Activated CD4-positive, CD25-positive, alpha-beta regulatory T cell treated with anti-CD3 and anti-CD28 coated beads, Interleukin-2, amount 50 U/mL, for 72 hours (primary cell): Measurements from ENCODE around the gene RREB1.
"Not testable (repeated sequence)": the region's sequence is repeated elsewhere in the genome, so short reads cannot be mapped to it uniquely, and the experiment has no call there.

Experiments used
- DNase-seq: peaks from one replicate; pipeline ENCODE4 v3.0.0; 2021

RREB1 gene

DNA sequence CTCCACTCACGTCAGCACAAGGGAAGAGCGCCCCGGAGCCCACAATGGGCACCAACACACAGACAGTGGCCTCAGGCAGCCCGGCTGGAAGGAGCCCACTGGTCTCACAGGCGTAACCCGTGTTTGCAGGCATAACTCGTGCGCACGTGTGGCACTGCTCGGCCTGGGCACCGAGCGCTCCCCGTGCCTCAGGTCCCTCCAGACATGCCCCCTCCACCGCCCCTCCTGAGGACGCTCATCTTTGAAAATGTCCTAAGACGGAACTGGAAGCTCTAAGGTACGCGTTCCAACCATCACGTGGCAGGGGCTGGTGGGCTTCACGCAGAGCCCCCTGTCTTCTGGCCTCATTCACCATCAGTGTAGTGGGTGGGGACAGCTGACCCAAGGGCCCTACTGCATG lies 160.6 kb downstream of the RREB1 start:
- no peak for DNase-seq

DNA sequence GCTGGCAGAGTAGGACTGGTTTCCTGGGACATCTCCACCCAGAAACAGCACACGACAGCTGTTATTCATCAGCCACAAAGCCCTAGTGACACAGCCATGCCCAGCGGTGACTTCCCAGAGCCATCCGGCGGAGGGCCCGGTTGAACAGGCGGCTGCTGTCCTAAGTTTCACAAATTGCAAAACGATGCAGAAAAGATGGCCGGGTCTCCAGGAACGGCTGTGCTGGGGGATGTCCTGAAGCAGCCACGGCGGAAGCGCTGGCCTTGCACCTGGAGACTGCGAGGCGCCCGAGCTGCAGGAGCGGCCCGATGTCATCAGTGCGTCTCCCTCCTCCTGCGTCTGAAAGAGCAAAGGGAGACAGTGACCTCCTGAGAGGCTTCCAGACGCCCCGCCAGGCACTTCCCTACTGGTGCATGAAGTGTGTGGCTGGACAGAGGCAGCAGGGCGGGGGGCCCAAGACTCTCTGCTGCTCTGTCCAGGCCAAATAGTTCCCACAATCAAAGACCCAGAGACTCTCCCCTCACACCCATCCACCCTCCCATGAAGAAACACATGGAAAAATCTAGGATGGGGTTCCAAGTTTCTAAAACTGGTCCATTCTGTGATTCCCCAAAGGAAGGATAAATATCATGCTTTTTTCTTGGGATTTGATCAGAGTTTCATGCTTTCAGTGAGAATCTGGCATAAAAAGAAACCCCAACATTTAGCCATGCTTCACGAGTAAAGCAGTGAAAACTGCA lies 161.2 kb downstream of the RREB1 start:
- DNase-seq = no peak

DNA sequence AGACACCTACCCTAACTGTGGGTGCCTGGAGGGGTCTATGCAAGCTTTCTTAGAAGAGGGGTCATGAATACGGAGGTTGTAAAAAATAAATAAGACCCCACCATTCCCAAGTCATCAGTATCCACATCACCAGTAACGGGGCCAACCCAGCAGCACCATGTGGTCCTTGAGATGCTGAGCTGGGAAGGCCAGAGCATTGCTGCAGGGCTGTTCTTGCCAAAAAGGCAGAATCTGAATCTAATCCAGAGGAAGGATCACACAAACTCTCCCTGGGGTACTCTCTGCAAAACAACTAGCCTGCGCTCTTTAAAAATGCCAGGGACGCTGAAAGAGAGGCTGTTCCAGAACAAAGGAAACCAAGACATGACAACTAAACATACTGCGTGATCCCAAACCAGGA lies 162.1 kb downstream of the RREB1 start:
- DNase-seq = no peak

DNA sequence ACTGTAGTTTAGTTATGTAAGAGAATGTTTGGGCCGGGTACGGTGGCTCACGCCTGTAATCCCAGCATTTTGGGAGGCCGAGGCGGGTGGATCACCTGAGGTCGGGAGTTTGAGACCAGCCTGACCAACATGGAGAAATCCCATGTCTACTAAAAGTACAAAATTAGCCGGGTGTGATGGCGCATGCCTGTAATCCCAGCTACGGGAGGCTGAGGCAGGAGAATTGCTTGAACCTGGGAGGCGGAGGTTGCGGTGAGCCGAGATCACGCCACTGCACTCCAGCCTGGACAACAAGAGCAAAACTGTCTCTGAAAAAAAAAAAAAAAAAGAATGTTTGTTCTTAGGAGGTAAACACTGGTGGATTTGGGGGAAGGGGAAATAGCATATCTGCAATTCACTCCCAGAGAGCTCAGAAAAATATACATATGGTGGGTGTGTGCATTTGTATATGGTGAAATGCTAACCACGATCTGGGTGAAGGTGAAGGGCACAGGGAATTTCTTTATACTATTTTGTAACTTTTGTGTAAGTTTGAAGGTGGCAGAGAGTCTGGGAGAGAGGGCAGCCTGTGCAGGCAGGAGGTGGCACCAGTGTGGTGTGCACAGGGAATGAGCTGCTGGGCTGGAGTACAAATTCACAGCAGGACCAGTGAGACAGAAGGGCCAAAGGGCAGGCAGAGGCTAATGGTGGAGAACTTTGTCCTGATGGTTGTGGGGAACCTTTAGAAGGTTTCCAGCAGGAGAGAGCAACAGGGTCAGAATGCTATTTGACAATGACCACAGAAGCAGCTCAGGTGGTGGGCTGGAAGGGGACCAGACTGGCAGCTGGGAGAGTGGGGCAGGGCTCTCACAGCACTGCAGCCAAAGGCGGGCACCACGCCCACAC lies 162.8 kb downstream of the RREB1 start:
- DNase-seq = no peak

DNA sequence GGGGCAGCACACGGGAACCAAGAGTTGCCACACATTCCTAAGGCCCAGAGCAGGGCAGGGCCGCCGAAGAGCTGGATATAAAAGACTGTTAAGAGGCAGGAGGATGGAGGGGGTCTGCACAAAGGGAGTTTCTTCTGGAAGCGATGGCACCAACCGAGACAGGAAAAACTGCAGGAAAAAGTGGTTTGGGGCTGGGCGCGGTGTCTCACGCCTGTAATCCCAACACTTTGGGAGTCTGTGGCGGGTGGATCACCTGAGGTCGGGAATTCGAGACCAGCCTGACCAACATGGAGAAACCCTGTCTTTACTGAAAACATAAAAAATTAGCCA lies 163.4 kb downstream of the RREB1 start:
- DNase-seq = no peak

DNA sequence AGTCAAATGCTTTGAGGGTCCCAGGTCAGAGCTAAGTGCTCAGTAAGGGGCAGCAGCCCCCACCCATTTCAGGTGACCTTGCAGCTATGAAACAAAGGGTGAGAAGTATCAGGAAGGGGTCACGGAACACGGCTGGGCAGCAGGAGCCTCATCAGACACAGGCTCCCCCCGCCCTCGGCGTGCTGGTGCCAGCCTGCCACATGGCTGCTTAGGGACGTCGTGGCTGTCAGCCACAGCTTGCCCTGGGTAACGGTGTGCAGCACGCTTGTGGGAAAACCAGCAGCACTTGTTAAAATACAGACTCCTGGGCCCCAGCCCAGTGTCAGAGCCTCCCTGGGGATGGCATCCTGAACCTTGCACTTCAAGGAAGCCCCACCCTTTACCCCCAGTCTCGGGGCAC lies 165.9 kb downstream of the RREB1 start:
- DNase-seq = no peak

DNA sequence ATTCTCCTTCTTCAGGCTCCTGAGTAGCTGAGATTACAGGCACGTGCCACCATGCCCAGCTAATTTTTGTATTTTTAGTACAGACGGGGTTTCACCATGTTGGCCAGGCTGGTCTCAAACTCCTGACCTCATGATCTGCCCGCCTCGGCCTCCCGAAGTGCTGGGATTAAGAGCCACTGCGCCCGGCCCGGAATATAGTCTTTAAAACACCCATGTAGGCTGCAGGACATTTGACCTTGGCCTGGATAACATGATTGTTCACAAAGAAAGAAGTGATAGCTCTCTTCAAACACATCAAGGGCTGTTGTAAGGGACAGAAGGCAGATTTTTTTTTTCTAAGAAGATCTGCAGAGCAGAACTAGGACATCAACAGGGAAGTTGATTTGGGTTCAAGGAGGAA lies 166.8 kb downstream of the RREB1 start:
- DNase-seq = not testable (repeated sequence)

DNA sequence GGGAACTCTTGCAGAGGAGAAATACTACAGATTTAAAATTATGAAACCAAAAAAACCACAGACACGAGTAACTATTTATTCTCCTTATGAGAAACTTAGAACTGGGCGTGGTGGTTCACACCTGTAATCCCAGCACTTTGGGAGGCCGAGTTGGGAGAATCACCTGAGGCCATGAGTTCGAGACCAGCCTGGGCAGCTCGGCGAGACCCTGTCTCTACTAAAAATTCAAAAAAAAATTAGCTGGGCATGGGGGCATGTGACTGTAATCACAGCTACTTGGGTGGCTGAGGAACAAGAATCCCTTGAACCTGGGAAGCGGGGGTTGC lies 168.4 kb downstream of the RREB1 start:
- no peak for DNase-seq

DNA sequence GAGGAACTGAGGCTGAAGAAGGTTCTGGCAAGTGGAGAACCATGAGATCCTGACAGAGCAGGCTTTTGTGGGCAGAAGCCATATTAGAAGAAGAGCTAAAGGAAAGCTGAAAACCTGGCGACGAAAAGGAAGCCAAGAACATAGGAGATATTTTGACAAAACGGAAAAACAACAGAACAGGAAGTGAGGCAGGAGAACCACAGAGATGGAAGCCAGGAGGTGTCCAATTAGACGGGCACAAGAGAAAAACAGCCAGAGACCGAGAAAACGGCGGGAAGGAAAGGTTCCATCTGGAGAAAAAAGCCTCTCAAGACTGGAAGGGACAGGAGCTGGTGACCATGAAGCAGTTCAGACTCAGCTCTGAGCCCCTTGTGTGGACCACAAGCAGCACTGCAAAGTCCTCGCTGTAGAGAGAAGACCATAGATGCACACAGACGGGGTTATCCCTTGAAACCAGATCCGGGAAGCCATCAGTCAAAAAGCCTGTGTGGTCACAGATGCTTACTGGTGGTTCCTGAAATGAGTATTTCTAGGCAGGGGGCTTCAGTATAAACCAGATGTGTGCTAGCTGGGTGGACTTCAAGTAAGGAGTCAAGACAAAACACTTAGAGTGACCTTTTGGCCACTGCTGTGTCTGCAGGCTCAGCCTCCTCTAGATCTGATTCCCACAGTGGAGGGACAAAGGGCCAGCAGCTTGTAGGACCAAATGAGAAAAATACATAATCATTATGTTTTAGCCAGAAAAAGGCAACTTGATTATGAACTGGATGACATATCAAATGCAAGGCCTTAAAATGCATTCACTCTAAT lies 174.5 kb downstream of the RREB1 start:
- no peak for DNase-seq

DNA sequence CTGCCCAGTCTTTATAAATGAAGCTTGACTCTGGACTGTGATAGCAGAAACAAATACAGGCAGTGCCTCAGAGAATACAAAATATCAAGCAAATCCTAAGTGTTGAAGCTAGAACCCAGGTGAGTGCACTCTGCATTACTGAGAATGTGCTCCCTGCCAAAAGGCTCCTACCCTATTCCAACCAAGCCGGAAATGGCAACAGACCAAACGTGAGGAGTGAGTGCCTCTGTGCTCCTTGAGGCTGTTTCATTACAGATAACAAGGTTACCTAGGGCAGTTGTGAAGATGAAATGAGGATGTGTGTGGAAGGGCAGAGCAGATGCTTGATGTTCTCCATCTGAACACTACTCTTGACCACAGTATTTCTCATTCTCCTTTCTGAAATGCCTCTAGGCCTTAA lies 175.9 kb downstream of the RREB1 start:
- no peak for DNase-seq

DNA sequence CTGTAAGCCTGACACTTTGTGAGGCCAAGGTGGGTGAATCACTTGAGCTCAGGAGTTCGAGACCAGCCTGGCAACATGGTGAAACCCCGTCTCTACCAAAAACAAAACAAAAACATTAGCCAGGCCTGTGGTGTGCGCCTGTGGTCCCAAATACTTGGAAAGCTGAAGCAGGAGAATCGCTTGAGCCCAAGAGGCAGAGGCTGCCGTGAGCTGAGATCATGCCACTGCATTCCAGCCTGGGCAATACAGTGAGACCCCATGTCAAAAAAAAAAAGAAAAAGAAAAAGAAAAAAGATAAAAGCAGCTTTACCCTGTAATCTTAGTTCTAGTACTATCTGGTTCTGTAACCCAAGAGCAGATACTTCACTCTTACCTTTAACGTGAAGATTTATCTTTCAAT lies 177.7 kb downstream of the RREB1 start:
- no peak for DNase-seq

DNA sequence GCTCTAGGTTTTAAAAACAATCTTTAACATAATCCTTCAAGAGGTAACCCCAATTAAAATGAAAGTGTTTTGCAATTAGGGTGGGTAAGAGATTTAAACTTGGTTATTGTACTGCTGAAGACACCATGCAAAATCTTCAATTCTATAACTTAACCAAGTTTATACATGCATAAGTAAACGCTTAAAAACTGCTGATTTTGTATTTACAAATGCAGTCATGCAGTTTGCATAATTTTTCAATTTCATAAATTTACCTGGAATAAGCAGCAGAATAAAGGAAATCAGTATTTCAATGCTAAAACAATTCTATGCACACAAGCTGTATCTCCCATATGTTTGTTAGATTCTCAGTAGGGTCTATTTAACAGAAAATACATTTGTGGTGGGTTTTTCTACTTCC lies 182.3 kb downstream of the RREB1 start:
- no peak for DNase-seq

DNA sequence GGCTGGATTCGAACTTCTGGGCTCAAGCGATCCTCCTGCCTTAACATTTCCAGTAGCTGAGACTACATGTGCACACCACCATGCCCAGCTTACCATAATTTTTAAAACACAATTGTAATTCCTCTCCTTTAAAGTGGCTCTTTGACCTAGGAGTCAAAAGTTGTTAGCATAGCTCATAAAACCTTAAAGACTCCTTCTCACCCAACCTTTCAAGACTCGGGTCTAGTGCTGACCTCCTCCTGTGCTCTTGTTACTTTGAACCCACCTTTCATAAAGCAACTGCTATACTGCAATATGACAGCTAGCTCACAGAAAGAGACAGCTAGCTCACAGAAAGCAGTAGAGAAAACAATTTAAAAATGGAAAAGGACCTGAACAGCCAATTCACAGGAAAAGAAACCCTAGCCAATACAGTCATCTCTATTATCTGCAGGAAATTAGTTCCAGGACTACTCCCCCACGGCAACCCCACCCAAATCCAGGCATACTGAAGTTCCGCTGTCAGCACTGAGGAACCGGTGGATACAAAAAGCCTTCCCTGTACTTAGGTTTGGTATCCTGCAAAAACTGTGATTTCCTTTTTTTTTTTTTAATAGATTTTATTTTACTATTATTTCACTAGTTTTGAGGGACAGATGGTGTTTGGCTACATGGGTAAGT lies 185.0 kb downstream of the RREB1 start:
- no peak for DNase-seq

DNA sequence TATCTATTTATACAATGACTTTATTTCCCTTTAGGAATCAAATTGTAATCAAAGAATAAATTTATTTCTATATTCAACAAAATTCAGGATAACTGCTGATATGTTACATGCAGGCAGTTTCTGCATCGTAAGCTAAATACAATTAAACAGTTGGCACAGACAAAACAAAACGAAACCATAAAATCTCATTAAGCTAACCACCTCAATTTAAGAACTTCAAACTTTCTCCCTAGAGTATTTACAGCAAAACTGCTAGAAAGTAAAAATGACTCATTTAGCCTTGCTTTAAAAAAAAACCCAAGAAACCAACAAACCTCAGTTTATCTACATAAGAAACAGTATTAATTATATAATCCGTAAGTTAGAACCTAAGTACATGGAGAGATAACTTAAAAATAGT lies 188.2 kb downstream of the RREB1 start:
- no peak for DNase-seq

DNA sequence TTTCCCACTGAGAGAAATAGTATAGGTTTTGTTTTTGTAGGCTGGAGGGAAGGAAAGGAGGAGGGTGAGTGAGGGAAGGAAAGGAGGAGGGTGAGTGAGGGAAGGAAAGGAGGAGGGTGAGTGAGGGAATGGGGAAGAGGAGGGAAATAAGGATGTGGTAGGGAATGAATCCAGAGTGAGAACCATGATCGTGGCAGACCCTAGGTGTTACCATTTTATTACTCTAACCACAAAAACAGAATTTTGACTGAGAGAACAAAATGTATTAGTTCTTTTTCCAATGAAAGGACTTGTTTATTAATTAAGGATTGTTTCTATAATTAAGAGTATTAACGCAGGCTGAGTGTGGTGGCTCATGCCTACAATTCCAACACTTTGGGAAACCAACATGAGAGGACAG lies 188.8 kb downstream of the RREB1 start:
- DNase-seq = no peak

DNA sequence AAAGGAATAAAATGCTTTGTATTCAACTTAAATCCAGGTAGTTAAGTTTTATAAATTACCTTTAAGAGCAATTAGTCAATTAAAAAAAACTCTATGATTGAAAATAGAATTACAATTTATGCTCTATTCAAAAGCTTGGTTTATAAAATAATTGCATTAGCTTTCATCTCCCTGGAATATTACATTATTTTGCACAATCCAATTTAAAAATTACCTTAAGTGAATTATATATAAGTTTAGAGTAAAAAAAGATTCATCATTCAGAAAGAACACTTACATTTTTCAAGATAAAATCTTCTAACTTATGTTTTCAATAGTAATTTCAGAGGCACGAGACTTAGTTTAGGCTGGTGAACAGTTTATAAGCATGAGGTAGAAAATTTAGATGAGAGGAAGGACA lies 190.4 kb downstream of the RREB1 start:
- DNase-seq = no peak

DNA sequence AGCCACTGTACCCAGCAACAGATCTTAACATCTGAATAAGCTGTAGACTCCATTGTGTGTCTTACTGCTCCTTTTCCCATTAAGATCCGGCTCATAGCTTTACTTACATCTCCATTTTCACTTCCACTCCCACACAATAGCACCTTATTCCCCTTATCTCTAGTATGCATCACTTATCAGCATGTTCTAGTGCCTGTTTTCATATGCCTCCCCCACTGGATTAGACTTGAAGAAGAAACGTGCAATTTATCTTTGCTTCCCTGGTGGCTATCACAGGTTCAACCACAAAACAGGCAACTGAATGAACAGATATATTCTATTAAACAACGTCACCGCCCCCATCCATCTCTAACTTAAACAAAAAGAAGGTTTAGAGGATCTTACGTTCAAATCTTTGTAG lies 193.2 kb downstream of the RREB1 start:
- DNase-seq = no peak
